ENCODE data around the gene LIN7B. TPM values are rescaled to one million over a fixed set of nuclear protein-coding genes. Genes with fewer than 3 reads are reported as not detected.

Gene LIN7B
- total and polyA plus RNA-seq, 2 donors (not counting 1 experiment from before 2014, with no cell fraction given) = 2.6 to 10.9 TPM

DNA sequence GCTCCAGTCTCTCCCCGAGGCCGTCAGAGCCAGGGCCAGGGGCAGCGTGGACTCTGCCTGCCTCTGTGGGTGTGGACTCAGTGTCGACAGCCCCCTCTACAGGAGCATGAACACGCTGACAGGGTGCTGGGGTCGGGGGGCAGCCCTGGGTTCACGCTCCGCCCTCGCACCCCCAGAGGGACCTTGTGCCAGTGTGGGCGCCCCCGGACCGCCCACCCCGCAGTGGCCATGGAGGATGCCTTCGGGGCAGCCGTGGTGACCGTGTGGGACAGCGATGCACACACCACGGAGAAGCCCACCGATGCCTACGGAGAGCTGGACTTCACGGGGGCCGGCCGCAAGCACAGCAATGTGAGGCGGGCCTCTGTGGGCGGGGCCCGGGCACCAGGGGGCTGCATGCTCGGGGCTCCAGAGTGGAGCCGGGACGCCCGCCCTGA is 51.7 kb downstream of the LIN7B start:
- Histone ChIP-seq H3K9me3 (ENCODE audit: control insufficient read depth, insufficient read depth, low read depth, low read length) (no peaks in the 10 kb centered on the region), H3K27me3 (ENCODE audit: control insufficient read depth, insufficient read depth, low read length) (no peaks in the 10 kb centered on the region), H3K4me1 (ENCODE audit: control insufficient read depth, extremely low read depth, insufficient read depth, low read length) (no peaks in the 10 kb centered on the region), H2AFZ (ENCODE audit: low read length) (no peak overlapping the region), H4K20me1 (ENCODE audit: control insufficient read depth, extremely low read depth, insufficient read depth, low read length) (no peaks in the 10 kb centered on the region), H3K4me3 (replicated peaks in 1 of 4; ENCODE audit: control extremely low read depth in 1 of 4, insufficient read depth in 1 of 4, low read depth in 3 of 4, low read length in 4 of 4) (no peak overlapping the region), H3K27ac (ENCODE audit: insufficient read depth, low read length) (no peak overlapping the region), H3K9ac (ENCODE audit: insufficient read depth, low read length) (no peak overlapping the region), H3K36me3 (ENCODE audit: control insufficient read depth, insufficient read depth, low read length) (no peaks in the 10 kb centered on the region), H3K79me2 (ENCODE audit: control insufficient read depth, insufficient read depth, low read length) (no peaks in the 10 kb centered on the region), H3K4me2 (ENCODE audit: extremely low read depth, insufficient read depth, low read length) (no peak overlapping the region)
- DNase-seq (ENCODE audit: low read depth in 2 of 2) = no peak
- TF ChIP-seq, protein P1, sequence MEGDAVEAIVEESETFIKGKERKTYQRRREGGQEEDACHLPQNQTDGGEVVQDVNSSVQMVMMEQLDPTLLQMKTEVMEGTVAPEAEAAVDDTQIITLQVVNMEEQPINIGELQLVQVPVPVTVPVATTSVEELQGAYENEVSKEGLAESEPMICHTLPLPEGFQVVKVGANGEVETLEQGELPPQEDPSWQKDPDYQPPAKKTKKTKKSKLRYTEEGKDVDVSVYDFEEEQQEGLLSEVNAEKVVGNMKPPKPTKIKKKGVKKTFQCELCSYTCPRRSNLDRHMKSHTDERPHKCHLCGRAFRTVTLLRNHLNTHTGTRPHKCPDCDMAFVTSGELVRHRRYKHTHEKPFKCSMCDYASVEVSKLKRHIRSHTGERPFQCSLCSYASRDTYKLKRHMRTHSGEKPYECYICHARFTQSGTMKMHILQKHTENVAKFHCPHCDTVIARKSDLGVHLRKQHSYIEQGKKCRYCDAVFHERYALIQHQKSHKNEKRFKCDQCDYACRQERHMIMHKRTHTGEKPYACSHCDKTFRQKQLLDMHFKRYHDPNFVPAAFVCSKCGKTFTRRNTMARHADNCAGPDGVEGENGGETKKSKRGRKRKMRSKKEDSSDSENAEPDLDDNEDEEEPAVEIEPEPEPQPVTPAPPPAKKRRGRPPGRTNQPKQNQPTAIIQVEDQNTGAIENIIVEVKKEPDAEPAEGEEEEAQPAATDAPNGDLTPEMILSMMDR (conservative IDR thresholded peaks at IDR 0.05 in 1 of 2, IDR thresholded peaks at IDR 0.05 in 1 of 2; ENCODE audit: low read depth in 1 of 2, low read length in 2 of 2) = no peak
- no peak for TF ChIP-seq EZH2 (IDR thresholded peaks at IDR 0.05; ENCODE audit: low read length, missing control alignments)

DNA sequence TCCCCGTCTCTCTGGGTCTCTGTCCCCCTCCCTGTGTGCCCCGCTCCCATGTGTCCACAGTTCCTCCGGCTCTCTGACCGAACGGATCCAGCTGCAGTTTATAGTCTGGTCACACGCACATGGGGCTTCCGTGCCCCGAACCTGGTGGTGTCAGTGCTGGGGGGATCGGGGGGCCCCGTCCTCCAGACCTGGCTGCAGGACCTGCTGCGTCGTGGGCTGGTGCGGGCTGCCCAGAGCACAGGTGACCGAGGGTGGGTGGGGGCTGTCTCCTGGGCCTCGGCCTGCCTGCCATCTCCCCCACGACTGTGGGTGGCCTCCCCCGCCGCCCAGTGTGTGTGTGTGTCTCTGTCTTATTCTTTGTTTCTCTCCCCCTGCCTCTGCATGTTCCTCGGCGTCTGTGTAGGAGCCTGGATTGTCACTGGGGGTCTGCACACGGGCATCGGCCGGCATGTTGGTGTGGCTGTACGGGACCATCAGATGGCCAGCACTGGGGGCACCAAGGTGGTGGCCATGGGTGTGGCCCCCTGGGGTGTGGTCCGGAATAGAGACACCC is 53.8 kb downstream of the LIN7B start:
- TF ChIP-seq EZH2 (IDR thresholded peaks at IDR 0.05; ENCODE audit: low read length, missing control alignments) = no peak
- TF ChIP-seq, protein P1 (conservative IDR thresholded peaks at IDR 0.05 in 1 of 2, IDR thresholded peaks at IDR 0.05 in 1 of 2; ENCODE audit: low read depth in 1 of 2, low read length in 2 of 2) = no peak
- no peak for DNase-seq (ENCODE audit: low read depth in 2 of 2)
- peaks cover 4% of the 10 kb centered on the region for H3K36me3 ChIP-seq (ENCODE audit: control insufficient read depth, insufficient read depth, low read length)
- H3K4me1 ChIP-seq (ENCODE audit: control insufficient read depth, extremely low read depth, insufficient read depth, low read length) = no peaks in the 10 kb centered on the region
- H3K27ac ChIP-seq (ENCODE audit: insufficient read depth, low read length) = no peak overlapping the region
- H3K4me2 ChIP-seq (ENCODE audit: extremely low read depth, insufficient read depth, low read length) = no peak overlapping the region
- H3K27me3 ChIP-seq (ENCODE audit: control insufficient read depth, insufficient read depth, low read length) = no peaks in the 10 kb centered on the region
- H3K79me2 ChIP-seq (ENCODE audit: control insufficient read depth, insufficient read depth, low read length) = no peaks in the 10 kb centered on the region
- H3K4me3 ChIP-seq (replicated peaks in 1 of 4; ENCODE audit: control extremely low read depth in 1 of 4, insufficient read depth in 1 of 4, low read depth in 3 of 4, low read length in 4 of 4) = no peak overlapping the region
- no peaks in the 10 kb centered on the region for H3K9me3 ChIP-seq (ENCODE audit: control insufficient read depth, insufficient read depth, low read depth, low read length)
- H3K9ac ChIP-seq (ENCODE audit: insufficient read depth, low read length) = no peak overlapping the region
- no peak overlapping the region for H2AFZ ChIP-seq (ENCODE audit: low read length)
- no peaks in the 10 kb centered on the region for H4K20me1 ChIP-seq (ENCODE audit: control insufficient read depth, extremely low read depth, insufficient read depth, low read length)

Other genes with a start within 250 kb of the LIN7B start
- 18.7 and 20.0 TPM in 2 replicates for gene PLEKHA4, start 245.8 kb upstream of the LIN7B start, total RNA-seq
- gene PLEKHA4, start 245.8 kb upstream of the LIN7B start, polyA plus RNA-seq = 6.6 and 11.1 TPM in 2 replicates
- gene PPP1R15A, start 241.9 kb upstream of the LIN7B start, total RNA-seq = 87.3 and 166 TPM in 2 replicates
- 46.3 and 116 TPM in 2 replicates for gene PPP1R15A, start 241.9 kb upstream of the LIN7B start, polyA plus RNA-seq
- gene TULP2, start 215.6 kb upstream of the LIN7B start, total RNA-seq = 0.51 and 0.83 TPM in 2 replicates
- 0.10 and 0.28 TPM in 2 replicates for gene TULP2, start 215.6 kb upstream of the LIN7B start, polyA plus RNA-seq
- 130 and 137 TPM in 2 replicates for gene NUCB1, start 214.1 kb upstream of the LIN7B start, total RNA-seq
- gene NUCB1, start 214.1 kb upstream of the LIN7B start, polyA plus RNA-seq = 101 and 129 TPM in 2 replicates
- 0.17 TPM in 1 of 2 replicates, not detected in the other for gene DHDH, start 180.7 kb upstream of the LIN7B start, total RNA-seq
- gene DHDH, start 180.7 kb upstream of the LIN7B start, polyA plus RNA-seq = 0.08 TPM in 1 of 2 replicates, not detected in the other
- 106 and 194 TPM in 2 replicates for gene BAX, start 159.5 kb upstream of the LIN7B start, total RNA-seq
- gene BAX, start 159.5 kb upstream of the LIN7B start, polyA plus RNA-seq = 70.1 and 90.3 TPM in 2 replicates
- gene FTL, start 149.1 kb upstream of the LIN7B start, total RNA-seq = 6,440 and 8,266 TPM in 2 replicates
- 1,844 and 2,689 TPM in 2 replicates for gene FTL, start 149.1 kb upstream of the LIN7B start, polyA plus RNA-seq
- gene GYS1, start 121.1 kb upstream of the LIN7B start, total RNA-seq = 18.7 and 31.2 TPM in 2 replicates
- 42.8 and 43.0 TPM in 2 replicates for gene GYS1, start 121.1 kb upstream of the LIN7B start, polyA plus RNA-seq
- 128 and 158 TPM in 2 replicates for gene RUVBL2, start 120.5 kb upstream of the LIN7B start, total RNA-seq
- 77.6 and 157 TPM in 2 replicates for gene RUVBL2, start 120.5 kb upstream of the LIN7B start, polyA plus RNA-seq
- gene LHB, start 97.3 kb upstream of the LIN7B start, total RNA-seq = not detected in 2 replicates
- 0.17 TPM in 1 of 2 replicates, not detected in the other for gene LHB, start 97.3 kb upstream of the LIN7B start, polyA plus RNA-seq
- gene CGB3, start 90.0 kb upstream of the LIN7B start, total RNA-seq = not detected in 2 replicates
- not detected in 2 replicates for gene CGB3, start 90.0 kb upstream of the LIN7B start, polyA plus RNA-seq
- gene CGB2, start 82.5 kb upstream of the LIN7B start, total RNA-seq = not detected in 2 replicates
- not detected in 2 replicates for gene CGB2, start 82.5 kb upstream of the LIN7B start, polyA plus RNA-seq
- gene CGB1, start 77.5 kb upstream of the LIN7B start, total RNA-seq = not detected in 2 replicates
- not detected in 2 replicates for gene CGB1, start 77.5 kb upstream of the LIN7B start, polyA plus RNA-seq
- gene CGB5, start 70.5 kb upstream of the LIN7B start, total RNA-seq = not detected in 2 replicates
- gene CGB5, start 70.5 kb upstream of the LIN7B start, polyA plus RNA-seq = not detected in 2 replicates
- gene CGB8, start 65.3 kb upstream of the LIN7B start, total RNA-seq = not detected in 2 replicates
- gene CGB8, start 65.3 kb upstream of the LIN7B start, polyA plus RNA-seq = not detected in 2 replicates
- under 0.01 TPM in 2 replicates for gene CGB7, start 56.6 kb upstream of the LIN7B start, total RNA-seq
- 0.07 and 0.12 TPM in 2 replicates for gene CGB7, start 56.6 kb upstream of the LIN7B start, polyA plus RNA-seq
- not detected in 2 replicates for gene NTF4, start 49.6 kb upstream of the LIN7B start, total RNA-seq
- not detected in 2 replicates for gene NTF4, start 49.6 kb upstream of the LIN7B start, polyA plus RNA-seq
- not detected in 2 replicates for gene KCNA7, start 41.7 kb upstream of the LIN7B start, total RNA-seq
- not detected in 2 replicates for gene KCNA7, start 41.7 kb upstream of the LIN7B start, polyA plus RNA-seq
- gene SNRNP70, start 28.9 kb upstream of the LIN7B start, total RNA-seq = 114 and 142 TPM in 2 replicates
- 72.2 and 83.0 TPM in 2 replicates for gene SNRNP70, start 28.9 kb upstream of the LIN7B start, polyA plus RNA-seq
- gene C19orf73, start 4.8 kb downstream of the LIN7B start, total RNA-seq = 0.51 and 0.83 TPM in 2 replicates
- 0.27 and 0.30 TPM in 2 replicates for gene C19orf73, start 4.8 kb downstream of the LIN7B start, polyA plus RNA-seq
- 0.77 and 1.3 TPM in 2 replicates for gene PPFIA3, start 5.2 kb downstream of the LIN7B start, total RNA-seq
- 0.37 and 0.62 TPM in 2 replicates for gene PPFIA3, start 5.2 kb downstream of the LIN7B start, polyA plus RNA-seq
- under 0.01 TPM in 1 of 2 replicates, not detected in the other for gene HRC, start 41.0 kb downstream of the LIN7B start, total RNA-seq
- gene HRC, start 41.0 kb downstream of the LIN7B start, polyA plus RNA-seq = 0.16 TPM in 1 of 2 replicates, not detected in the other
- gene TRPM4, start 43.4 kb downstream of the LIN7B start, total RNA-seq = 6.9 and 18.7 TPM in 2 replicates
- gene TRPM4, start 43.4 kb downstream of the LIN7B start, polyA plus RNA-seq = 6.1 and 6.7 TPM in 2 replicates
- under 0.01 TPM in 2 replicates for gene SLC6A16, start 210.8 kb downstream of the LIN7B start, total RNA-seq
- 0.08 and 0.62 TPM in 2 replicates for gene SLC6A16, start 210.8 kb downstream of the LIN7B start, polyA plus RNA-seq
- not detected in 2 replicates for gene CD37, start 221.0 kb downstream of the LIN7B start, total RNA-seq
- gene CD37, start 221.0 kb downstream of the LIN7B start, polyA plus RNA-seq = not detected in 2 replicates
- 19.2 and 24.1 TPM in 2 replicates for gene TEAD2, start 248.0 kb downstream of the LIN7B start, total RNA-seq
- gene TEAD2, start 248.0 kb downstream of the LIN7B start, polyA plus RNA-seq = 22.0 and 22.7 TPM in 2 replicates
- gene DKKL1, start 249.5 kb downstream of the LIN7B start, total RNA-seq = 0.26 TPM in 1 of 2 replicates, not detected in the other
- gene DKKL1, start 249.5 kb downstream of the LIN7B start, polyA plus RNA-seq = 0.15 and 0.19 TPM in 2 replicates